Measurements from ENCODE around the gene PRKD3.

PRKD3 gene

GRCh38 chr2:37342591-37343220, 18.1 kb upstream of the PRKD3 start:
- no peak for DNase-seq

- DNase-seq: no peak
Observed at GRCh38 chr2:37340637-37341036, 16.0 kb upstream of the PRKD3 start.

- no peak for DNase-seq
Observed at GRCh38 chr2:37338933-37339332, 14.3 kb upstream of the PRKD3 start.

DNA sequence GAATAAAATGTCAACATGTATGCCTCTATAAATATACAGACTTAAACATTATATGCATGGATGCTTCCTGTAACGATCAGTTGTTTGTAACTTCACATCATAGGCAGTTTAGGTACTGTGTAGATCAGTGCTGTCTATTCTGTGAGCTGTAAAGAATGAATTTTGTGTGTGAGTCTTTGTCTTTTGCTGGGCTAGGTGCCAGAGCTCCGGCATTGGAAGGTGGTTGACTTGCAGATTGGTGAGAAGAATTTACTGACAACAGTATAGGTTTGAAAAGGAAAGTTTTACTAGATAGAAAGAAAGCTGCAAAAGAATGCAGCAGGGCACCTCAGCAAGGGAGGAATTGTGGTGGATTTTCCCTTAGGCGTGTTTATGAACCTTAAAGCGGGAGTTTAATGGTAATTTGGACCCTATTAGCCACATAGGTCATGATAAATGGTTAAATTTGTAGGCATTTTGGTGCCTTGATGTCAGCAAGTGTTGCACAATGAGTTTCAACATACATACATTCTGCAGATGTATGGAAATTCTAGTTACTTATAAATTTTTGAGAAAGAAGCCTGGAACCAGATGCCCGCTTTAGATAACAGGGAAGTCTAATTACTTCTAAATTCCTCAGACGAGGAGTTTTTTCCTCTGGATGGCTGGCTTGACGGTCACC, 13.1 kb upstream of the PRKD3 start:
- no peak for DNase-seq

DNA sequence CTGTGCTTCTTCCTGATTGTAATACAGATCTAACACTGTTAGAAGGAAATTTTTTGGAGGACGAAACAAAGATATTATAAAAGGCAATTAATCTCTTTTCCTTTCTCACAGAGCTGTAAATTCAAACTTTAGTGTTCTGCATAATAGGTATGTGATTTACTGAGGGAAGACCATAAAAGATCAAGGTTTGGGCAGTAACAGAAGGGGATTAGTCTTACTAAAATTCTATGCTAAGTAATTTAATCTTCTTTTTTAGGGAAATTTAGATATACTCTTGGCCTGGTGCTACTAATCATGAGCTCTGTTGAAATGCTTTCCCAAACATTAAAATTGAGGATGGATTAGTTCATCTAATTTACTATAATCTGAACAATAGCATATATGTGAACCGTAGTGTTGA, 11.0 kb upstream of the PRKD3 start:
- no peak for DNase-seq

- no peak for DNase-seq
Observed at GRCh38 chr2:37333256-37333655, 8.6 kb upstream of the PRKD3 start.

GRCh38 chr2:37332560-37332959, 7.9 kb upstream of the PRKD3 start:
- no peak for DNase-seq

DNA sequence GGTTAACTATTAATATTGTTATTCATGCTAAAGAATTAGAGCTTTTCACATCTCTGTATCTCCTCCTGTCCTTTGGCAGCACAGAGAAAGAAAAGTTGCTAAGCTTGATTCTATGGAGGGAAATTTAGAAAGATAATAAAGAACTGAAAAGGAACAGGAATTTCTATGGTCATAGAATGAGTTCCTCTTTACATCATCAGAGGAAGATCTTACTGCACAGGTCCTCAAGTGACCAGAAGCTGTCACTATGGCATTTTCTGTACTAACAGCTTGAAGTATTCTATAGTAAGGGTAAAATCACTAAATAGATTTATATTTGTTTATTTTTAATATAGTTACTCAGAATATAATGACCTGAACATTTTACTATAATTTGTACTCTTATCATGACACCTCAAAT, 6.0 kb upstream of the PRKD3 start:
- no peak for DNase-seq

DNA sequence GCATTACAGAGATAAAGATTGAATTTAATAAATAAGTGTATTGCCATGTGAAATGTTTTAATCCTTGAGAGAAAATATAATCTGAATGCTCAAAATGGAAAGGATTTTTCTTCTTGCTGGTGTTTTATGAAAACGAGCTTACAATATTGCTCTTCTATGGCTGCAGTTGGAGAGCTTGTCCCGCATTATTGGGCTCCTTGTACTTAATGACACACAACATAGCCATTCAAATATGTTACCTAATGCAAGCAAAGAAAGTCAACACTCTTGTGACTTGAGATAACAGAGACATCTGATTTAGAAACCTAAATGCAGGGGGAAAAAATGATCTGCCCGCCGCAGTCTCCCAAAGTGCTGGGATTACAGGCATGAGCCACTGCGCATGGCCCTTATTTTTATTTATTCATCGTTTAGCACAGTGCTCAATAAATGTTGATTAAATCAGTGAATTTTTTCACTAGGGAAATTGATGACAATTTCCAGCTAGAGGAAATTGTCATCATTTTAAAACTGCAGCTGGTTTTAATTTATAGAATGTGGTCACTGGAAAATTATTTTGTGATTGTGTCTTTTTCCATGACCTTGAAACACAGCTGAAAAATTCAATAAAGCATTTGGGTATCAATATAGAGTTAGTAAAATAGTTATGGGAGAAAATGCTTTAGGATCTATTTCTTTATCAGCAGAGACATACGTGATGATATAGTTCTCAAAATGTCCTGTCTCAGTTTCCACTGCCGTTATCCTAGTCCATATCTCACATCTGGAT, 2.4 kb upstream of the PRKD3 start:
- no peak for DNase-seq

DNA sequence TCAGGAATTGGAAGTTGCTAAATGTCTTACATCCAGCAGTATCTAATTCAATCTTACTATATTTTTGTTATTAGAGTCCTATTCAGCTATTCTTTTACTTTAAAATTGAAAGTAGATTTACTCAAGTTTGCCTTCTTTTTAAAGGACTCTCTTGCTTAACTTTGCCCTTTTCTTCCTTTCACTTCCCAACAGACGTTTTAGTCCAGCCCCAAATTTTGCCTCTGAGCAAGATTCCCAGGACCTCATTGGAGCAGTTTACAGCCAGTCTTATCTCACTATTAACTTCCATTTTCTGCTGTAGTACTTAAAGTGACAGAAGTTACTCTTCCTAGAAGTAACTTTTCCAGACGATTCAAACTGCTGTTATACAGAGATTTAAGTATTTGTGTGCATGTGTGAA, 1.7 kb upstream of the PRKD3 start:
- no peak for DNase-seq

- no peak for DNase-seq
Observed at GRCh38 chr2:37325625-37326071, 1.0 kb upstream of the PRKD3 start.

GRCh38 chr2:37324536-37324785, 172 bp downstream of the PRKD3 start:
- no peak for DNase-seq

DNA sequence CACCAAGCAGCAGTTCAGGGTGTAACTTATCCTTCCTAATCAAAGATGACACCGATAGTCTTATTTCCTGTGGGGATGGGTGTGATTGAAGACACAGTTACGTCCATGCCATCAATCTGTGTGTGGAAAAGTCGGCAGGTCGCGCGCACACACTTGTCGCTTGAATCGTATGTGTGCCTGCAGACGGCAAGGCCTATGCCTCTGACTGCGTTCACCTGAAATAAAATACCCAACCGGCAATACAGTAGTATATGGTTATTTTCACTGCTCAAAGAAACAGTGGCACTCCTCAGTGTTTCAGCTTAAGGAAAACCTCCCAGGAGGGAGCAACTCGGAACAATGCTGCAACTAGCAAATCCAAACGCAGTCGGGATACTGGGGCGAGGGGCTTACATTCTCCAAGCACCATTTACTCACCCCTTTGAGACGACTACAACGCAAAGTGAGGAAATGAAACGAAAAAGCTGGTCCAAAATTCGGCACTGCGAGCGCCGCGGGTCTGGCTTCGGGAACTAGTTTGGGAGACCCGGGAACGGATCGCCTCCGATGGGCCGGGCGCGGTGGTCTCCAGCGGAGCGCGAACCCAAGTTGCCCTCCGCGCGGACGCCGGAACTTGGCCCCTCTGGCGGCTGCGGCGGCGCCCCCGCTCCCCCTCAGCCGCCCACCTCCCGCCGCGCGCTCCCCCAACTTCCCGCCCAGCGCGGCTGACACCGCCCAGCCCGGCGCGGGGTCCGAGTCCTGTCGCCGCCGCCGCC, 675 bp downstream of the PRKD3 start:
- DNase-seq: peak; percentile 18

DNA sequence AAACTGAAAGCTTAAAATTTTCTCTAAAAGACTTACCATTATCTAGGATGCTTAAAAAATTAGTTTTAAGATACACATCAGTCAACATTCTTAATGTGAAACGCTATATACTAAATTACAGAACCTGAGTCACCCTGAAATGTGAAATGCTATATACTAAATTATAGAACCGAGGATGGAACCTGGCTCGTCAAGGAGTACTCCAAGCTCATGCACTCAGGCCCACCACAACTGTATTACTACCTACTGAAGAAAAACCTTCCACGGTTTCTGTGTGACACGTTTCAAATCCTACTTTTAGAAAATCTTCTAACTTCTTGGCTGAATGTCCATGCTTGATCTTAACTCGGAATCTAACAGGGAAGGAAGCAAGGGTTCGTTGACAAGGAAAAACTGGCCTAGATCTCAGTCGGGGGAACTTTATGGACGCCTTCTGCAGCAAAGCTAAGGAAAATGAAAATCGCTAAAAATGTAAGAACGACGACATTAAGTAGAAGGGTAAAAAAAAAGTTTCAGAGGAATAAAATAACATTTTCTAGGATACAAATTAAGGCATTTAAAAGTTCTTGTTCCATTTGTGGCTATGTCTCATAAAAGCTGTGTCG, 1.4 kb downstream of the PRKD3 start:
- DNase-seq: no peak

- DNase-seq: no peak
Observed at GRCh38 chr2:37322368-37322767, 2.3 kb downstream of the PRKD3 start.

- DNase-seq: no peak
Observed at GRCh38 chr2:37321029-37321682, 3.5 kb downstream of the PRKD3 start.

GRCh38 chr2:37319754-37320609, 4.7 kb downstream of the PRKD3 start:
- no peak for DNase-seq

DNA sequence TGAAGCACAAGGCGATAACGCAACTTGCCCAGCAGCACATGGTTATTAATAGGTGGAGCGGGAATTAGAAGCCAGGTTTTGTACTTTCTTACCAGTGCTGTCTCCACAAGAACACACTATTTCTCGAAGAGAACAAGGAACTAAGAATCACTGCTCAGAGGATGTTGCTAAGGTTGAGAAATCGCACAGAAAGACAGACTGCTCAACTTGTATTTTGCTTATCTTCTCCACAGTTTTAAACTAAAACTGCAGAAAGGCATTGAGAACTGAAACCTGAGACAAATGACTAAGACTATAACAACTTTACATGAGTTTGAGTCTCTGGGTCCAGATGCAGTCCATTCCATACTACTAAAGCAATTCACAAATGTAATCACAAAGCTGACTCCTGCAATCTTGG, 6.2 kb downstream of the PRKD3 start:
- DNase-seq: no peak

DNA sequence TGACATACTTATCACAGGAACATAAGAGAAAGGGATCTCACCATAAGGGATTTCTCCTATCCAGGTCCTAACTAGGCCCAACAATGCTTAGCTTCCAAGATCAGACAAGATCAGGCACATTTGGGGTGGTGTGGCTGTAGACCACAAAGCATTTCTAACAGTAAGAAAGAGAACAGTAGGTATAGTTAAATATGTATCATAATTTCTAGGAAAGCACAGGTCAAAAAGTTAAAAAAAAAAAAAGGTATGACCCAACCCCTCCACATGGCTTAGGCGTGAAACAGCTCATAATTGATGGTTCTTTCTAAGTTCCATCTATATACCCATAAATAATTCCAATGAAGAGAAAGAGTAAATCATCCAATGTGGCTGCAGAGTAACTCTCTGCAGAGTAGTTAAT, 6.9 kb downstream of the PRKD3 start:
- no peak for DNase-seq

DNA sequence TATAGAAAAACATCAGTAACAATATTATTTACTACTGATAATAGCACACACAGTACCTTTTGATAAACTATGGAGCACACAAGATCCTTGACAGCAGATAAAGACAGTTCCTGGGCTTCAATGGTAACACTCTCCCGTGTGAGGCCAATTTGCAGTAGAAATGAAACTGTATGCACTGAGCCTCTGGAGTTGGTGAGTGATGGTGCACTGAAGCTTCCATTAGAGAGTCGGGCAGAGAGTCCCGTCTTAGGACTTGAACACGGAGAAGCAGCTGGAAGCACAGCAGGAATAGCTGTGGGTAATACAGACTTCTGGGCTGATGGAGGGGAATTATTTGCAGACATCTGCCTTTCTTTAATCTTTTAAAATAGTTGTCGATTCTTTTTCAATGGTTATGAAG, 8.5 kb downstream of the PRKD3 start:
- no peak for DNase-seq

DNA sequence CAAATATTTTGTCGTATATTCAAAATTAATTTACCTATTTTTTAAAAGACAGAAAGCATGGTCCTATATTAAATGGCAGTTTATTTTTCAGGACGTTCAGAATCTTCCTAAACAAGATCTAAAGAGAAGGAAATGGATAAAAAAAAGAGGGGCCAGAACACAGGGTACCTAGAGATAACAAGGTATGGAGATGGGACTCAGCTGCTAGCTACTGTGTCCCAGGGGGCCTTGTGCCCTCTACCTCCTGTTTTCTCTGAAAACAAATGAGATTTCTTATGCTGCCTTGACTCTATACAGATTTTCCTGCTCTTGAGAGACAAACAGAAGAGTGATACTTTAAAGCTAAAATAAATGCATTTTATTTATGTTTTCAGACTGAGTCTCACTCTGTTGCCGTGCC, 9.3 kb downstream of the PRKD3 start:
- no peak for DNase-seq

DNA sequence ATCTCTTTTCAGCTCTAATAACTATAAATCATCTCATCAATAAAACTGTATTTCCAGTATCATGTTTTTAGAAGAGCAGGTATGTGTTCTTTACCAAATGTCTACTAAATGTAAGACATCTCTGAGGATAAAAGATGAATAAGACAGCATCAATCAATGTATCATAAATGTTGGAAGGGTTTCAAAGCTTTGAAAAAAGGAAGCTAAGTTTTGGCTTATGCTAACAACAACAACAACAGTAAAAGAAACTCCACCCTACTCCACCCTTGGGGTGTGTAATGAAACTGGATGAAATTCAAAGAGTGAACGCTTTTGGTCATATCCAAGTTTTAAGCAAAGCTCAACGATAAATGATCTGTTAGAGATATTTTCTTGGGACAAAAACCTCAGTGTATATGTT, 17.1 kb downstream of the PRKD3 start:
- DNase-seq: no peak
